GM21360 (cell line): ENCODE data around the gene HSPB7.
"Not testable (repeated sequence)": the region's sequence is repeated elsewhere in the genome, so short reads cannot be mapped to it uniquely, and the experiment has no call there.

ENCODE experiments used
- ATAC-seq: cut with Tn5 transposase; IDR thresholded peaks from one replicate; pipeline ENCODE4 v1.9.1; 2021; ENCODE audit warnings: mild to moderate bottlenecking, moderate library complexity; ENCODE audit not compliant: unreplicated experiment

Gene HSPB7

GRCh38 chr1:16017461-16018303 is at the start of gene HSPB7:
Gene HSPB7, minus strand, starts transcription at chr1:16018043. Its CDS starts 80 bp downstream, at chr1:16017963.
- no peak for ATAC-seq

GRCh38 chr1:16067127-16067768 is 49.4 kb upstream of the HSPB7 start:
- no peak for ATAC-seq

GRCh38 chr1:16066245-16066644 is 48.4 kb upstream of the HSPB7 start:
- ATAC-seq, result no peak

- no peak for ATAC-seq
Observed at GRCh38 chr1:16065269-16065576, 47.4 kb upstream of the HSPB7 start.

- ATAC-seq, result no peak
Observed at GRCh38 chr1:16064536-16065268, 46.9 kb upstream of the HSPB7 start.

GRCh38 chr1:16063921-16064320 is 46.1 kb upstream of the HSPB7 start:
- ATAC-seq, result no peak

GRCh38 chr1:16063226-16063829 is 45.5 kb upstream of the HSPB7 start:
- no peak for ATAC-seq

GRCh38 chr1:16062687-16063075 is 44.8 kb upstream of the HSPB7 start:
- ATAC-seq, result not testable (repeated sequence)

- ATAC-seq, result not testable (repeated sequence)
Observed at GRCh38 chr1:16061989-16062686, 44.3 kb upstream of the HSPB7 start.

GRCh38 chr1:16061266-16061665 is 43.4 kb upstream of the HSPB7 start:
- no peak for ATAC-seq

GRCh38 chr1:16058394-16059120 is 40.7 kb upstream of the HSPB7 start:
- ATAC-seq, result not testable (repeated sequence)

- not testable (repeated sequence) for ATAC-seq
Observed at GRCh38 chr1:16057314-16057915, 39.6 kb upstream of the HSPB7 start.

GRCh38 chr1:16056521-16056912 is 38.7 kb upstream of the HSPB7 start:
- not testable (repeated sequence) for ATAC-seq

GRCh38 chr1:16055613-16056520 is 38.0 kb upstream of the HSPB7 start:
- ATAC-seq, result no peak

- no peak for ATAC-seq
Observed at GRCh38 chr1:16054598-16055540, 37.0 kb upstream of the HSPB7 start.

GRCh38 chr1:16053781-16054502 is 36.1 kb upstream of the HSPB7 start:
- no peak for ATAC-seq

- not testable (repeated sequence) for ATAC-seq
Observed at GRCh38 chr1:16051949-16052348, 34.1 kb upstream of the HSPB7 start.
